Pulmonary artery endothelial cell (primary cell): Measurements from ENCODE around the gene TLN1. TPM values are rescaled to one million over a fixed set of nuclear protein-coding genes. Genes with fewer than 3 reads are reported as not detected.

ENCODE experiments used
- DNase-seq: peaks from one replicate; pipeline ENCODE4 v3.0.0-alpha.2; 2011; ENCODE audit warnings: low read depth, low spot score
- total RNA-seq: library from RNA; depleted of rRNA; stranded (reverse); fragments of >200 nt; gene quantifications from 2 replicates; pipeline ENCODE4 v1.2.3, GENCODE V29; 2014

Gene TLN1
- 314 and 379 TPM in 2 replicates for total RNA-seq

- peak; percentile 98 for DNase-seq
Measured at GRCh38 chr9:35732185-35732799, at the start of gene TLN1, which contains the start of gene CREB3. TLN1 (minus strand) TSS chr9:35732195; CDS start chr9:35725694, 6,501 bp downstream. CREB3 (plus strand) TSS chr9:35732666; CDS start chr9:35732773, 107 bp downstream.

- DNase-seq: no peak
Measured at GRCh38 chr9:35781066-35781465, 49.1 kb upstream of the TLN1 start.

GRCh38 chr9:35778496-35778895, 46.5 kb upstream of the TLN1 start:
- DNase-seq: no peak

GRCh38 chr9:35776018-35776417, 44.0 kb upstream of the TLN1 start:
- DNase-seq: no peak

GRCh38 chr9:35774907-35775635, 43.1 kb upstream of the TLN1 start:
- DNase-seq: no peak

- no peak for DNase-seq
Measured at GRCh38 chr9:35771943-35772342, 39.9 kb upstream of the TLN1 start.

- DNase-seq: no peak
Measured at GRCh38 chr9:35771534-35771933, 39.5 kb upstream of the TLN1 start.

- DNase-seq: no peak
Measured at GRCh38 chr9:35771075-35771433, 39.1 kb upstream of the TLN1 start.

- no peak for DNase-seq
Measured at GRCh38 chr9:35769763-35770162, 37.8 kb upstream of the TLN1 start.

- no peak for DNase-seq
Measured at GRCh38 chr9:35767458-35767857, 35.5 kb upstream of the TLN1 start.

GRCh38 chr9:35766997-35767396, 35.0 kb upstream of the TLN1 start:
- DNase-seq: no peak

GRCh38 chr9:35763803-35764202, 31.8 kb upstream of the TLN1 start:
- DNase-seq: no peak

GRCh38 chr9:35763181-35763580, 31.2 kb upstream of the TLN1 start:
- DNase-seq: no peak

- peak; percentile 95 for DNase-seq
Measured at GRCh38 chr9:35760651-35761050, 28.7 kb upstream of the TLN1 start.

- no peak for DNase-seq
Measured at GRCh38 chr9:35759795-35760194, 27.8 kb upstream of the TLN1 start.

- no peak for DNase-seq
Measured at GRCh38 chr9:35758475-35759050, 26.6 kb upstream of the TLN1 start.

GRCh38 chr9:35757892-35758275, 25.9 kb upstream of the TLN1 start:
- DNase-seq: no peak

GRCh38 chr9:35757226-35757891, 25.4 kb upstream of the TLN1 start:
- no peak for DNase-seq

- DNase-seq: no peak
Measured at GRCh38 chr9:35756275-35757225, 24.6 kb upstream of the TLN1 start.

GRCh38 chr9:35755071-35755470, 23.1 kb upstream of the TLN1 start:
- no peak for DNase-seq

GRCh38 chr9:35754264-35754663, 22.3 kb upstream of the TLN1 start, which contains the start of gene MSMP:
MSMP (minus strand) TSS chr9:35754276; CDS start chr9:35754129, 147 bp downstream.
- DNase-seq: no peak
